Right lobe of liver (tissue), 4 donors: ENCODE data around the gene NIPBL.

Experiments
- CTCF ChIP-seq, 4 donors: fragments of 200-600 bp in 3 of 4; fragments of 450-650 bp in 1 of 4; IDR thresholded peaks; one replicate each; pipeline versions ENCODE4 v1.5.1 to v1.8.0; 2016 to 2022; ENCODE audit warnings: antibody characterized with exemption in 4 of 4, mild to moderate bottlenecking in 2 of 4
- POLR2A ChIP-seq: fragments of 450-650 bp; IDR thresholded peaks from one replicate; pipeline ENCODE4 v1.6.1; 2017; ENCODE audit warnings: antibody characterized with exemption, mild to moderate bottlenecking
- donor health status: DM: no; HTN: no; CAD: no.
- donor health status: DM: no; HTN: no; CAD: no.
- donor health status: DM: no; HTN: yes; CAD: no.

GRCh38 chr5:37014321-37014720, 137.8 kb downstream of the NIPBL start:
- TF ChIP-seq POLR2A (no peak), CTCF (IDR thresholded peaks at IDR 0.05) (no peak)
